GM10266 (cell line): ENCODE measurements around the gene FAF1.

Source experiments
- DNase-seq: peaks from one replicate; pipeline ENCODE4 v3.0.0; 2012; ENCODE audit errors: extremely low spot score
- CTCF ChIP-seq: IDR thresholded peaks from 2 replicates; pipeline ENCODE4 v1.5.1; 2012; ENCODE audit warnings: mild to moderate bottlenecking, low read depth; ENCODE audit not compliant: control insufficient read depth, insufficient read depth; ENCODE audit errors: missing control alignments

The FAF1 gene

DNA sequence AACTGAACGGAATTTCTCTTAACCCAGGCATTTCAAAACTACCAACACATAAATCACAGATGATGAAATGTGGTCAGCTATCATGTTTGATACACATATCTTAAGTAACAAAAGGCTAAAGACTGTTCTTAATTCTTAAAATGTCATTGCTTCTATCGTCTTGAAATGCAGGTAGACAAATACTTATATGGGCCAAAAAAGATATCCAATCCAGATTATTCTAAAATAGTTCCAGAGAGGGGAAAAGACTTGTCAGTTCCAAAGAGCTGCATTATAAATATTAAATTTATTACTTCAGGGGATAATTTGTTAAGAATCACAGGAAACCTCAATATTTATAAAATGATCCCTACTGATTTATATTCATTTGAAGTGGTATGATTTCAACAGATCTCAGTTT lies 259.4 kb downstream of the FAF1 start:
- DNase-seq = no peak
- TF ChIP-seq CTCF = no peak

- no peak for DNase-seq
- no peak for TF ChIP-seq CTCF
These were observed 259.9 kb downstream of the FAF1 start for GRCh38 chr1:50700214-50700613.

GRCh38 chr1:50699795-50700194 lies 260.3 kb downstream of the FAF1 start:
- no peak for TF ChIP-seq CTCF
- no peak for DNase-seq

DNA sequence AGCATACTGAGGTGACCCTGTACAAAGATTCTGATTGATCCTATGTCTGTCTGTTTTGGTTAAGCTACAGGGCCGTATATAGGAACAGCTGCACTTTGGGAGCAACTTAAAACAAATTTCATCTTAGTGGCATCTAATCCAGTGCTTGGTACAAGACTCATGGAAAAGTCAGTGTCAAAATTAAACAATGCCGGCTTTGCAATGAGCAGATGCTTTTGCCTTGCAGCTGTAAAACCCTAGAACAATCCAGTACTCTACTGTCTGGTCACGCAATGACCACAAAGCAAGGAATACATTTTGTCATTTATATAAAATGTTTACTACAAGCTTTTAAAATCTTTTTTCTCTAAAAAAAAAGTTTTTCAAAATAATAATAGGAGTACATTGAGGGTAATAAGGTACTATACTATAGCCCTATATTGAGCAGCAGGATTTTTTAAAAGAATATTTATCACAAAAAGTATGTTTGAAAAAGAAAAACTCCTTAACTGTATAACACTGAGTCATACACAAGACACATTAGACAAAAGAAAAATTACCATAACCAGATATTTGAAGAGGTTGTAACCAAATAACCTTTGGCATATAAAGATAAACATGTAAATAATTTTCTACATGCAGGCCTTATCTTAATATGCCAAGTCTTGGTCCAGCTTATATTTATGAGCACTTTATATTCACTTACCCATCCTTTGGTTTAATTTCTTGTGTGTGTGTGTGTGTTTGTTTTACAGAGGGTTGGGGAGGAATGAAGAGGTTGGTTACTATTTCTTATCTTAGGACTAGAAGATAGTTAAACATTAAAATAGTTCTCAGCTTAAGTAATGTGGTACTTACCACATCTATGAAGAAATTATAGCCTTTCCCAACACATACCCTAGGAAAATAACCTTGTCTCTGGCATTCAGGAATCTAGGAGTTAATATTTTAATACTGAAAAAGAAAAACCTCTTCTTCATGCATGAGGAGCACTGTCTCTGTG lies 262.3 kb downstream of the FAF1 start:
- no peak for DNase-seq
- no peak for TF ChIP-seq CTCF

DNA sequence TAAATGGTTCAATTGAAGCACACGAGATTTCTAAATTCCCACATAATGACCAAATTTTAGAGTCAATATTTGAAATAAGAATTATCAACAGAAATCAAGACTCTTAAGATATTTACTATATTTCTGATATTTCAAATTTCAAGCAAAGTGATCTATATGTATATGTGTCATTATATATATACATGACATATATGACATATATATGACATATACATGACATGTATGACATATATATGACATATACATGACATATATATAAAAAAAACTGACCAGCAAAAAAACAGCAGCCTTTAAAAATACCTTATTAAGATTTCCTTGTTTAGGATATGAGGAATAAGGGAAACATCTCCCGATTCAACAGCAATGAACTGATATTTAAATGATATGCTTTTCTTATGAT lies 266.2 kb downstream of the FAF1 start:
- no peak for DNase-seq
- TF ChIP-seq CTCF = no peak

DNA sequence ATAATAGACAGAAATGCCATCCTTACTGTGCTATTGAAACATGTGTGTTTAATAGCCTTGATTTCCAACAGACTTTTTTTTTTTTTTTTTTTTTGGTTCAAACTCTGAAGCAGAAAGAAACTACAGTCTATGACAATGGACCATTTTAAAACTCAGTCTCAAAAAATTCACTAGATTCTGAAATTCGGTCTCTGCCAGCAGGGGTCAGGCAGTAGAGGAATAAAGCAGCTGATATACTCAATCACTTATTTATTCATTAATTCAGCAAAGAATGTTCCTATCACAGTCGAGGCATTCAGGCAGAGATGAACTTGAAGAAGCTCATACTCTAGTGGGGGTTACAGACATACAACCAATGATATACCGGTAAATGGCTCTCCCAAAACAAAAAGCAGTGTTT lies 275.9 kb downstream of the FAF1 start:
- no peak for TF ChIP-seq CTCF

GRCh38 chr1:50681931-50682330 lies 278.1 kb downstream of the FAF1 start:
- no peak for TF ChIP-seq CTCF

More for the DNA sequence above, 275.9 kb downstream of the FAF1 start:
- no peak for DNase-seq

More at GRCh38 chr1:50681931-50682330, 278.1 kb downstream of the FAF1 start:
- DNase-seq = no peak
